Mesenchymal stem cell (in vitro differentiated cells and primary cell): Measurements from ENCODE around the gene PCNX4.

Source experiments
- DNase-seq: peaks from one replicate; pipeline ENCODE4 v3.0.0-alpha.2; 2013
- H2AFZ ChIP-seq: one replicate; pipeline ENCODE4 v1.6.1; 2013; ENCODE audit warnings: low read depth, mild to moderate bottlenecking, control low read depth, inconsistent platforms, low read length, moderate library complexity
- H2AK5ac ChIP-seq: 2 replicates; pipeline ENCODE4 v1.6.1; 2013; ENCODE audit warnings: low read length, moderate library complexity, mild to moderate bottlenecking, inconsistent platforms; ENCODE audit not compliant: severe bottlenecking
- H2BK120ac ChIP-seq: one replicate; pipeline ENCODE4 v1.6.1; 2013; ENCODE audit warnings: low read depth, mild to moderate bottlenecking, inconsistent platforms, low read length, moderate library complexity
- H2BK12ac ChIP-seq, 2 experiments: one replicate each; pipeline ENCODE4 v1.6.1; 2013; ENCODE audit warnings: inconsistent platforms in 2 of 2, low read length in 2 of 2, mild to moderate bottlenecking in 2 of 2, moderate library complexity in 2 of 2, control low read depth in 1 of 2
- H2BK15ac ChIP-seq: one replicate; pipeline ENCODE4 v1.6.1; 2013; ENCODE audit warnings: mild to moderate bottlenecking, low read depth, inconsistent platforms; ENCODE audit not compliant: poor library complexity, severe bottlenecking
- H2BK5ac ChIP-seq: 2 replicates; pipeline ENCODE4 v1.6.1; 2013; ENCODE audit warnings: low read depth, mild to moderate bottlenecking, low read length, control low read depth, inconsistent platforms; ENCODE audit not compliant: poor library complexity, severe bottlenecking
- H3K14ac ChIP-seq, 2 experiments: one replicate each; pipeline ENCODE4 v1.6.1; 2013; ENCODE audit warnings: inconsistent platforms in 2 of 2, low read length in 2 of 2, control low read depth in 1 of 2, mild to moderate bottlenecking in 1 of 2, moderate library complexity in 1 of 2
- H3K18ac ChIP-seq, 2 experiments: one replicate each; pipeline ENCODE4 v1.6.1; 2013; ENCODE audit warnings: inconsistent platforms in 2 of 2, low read length in 2 of 2, control low read depth in 1 of 2, low read depth in 1 of 2, mild to moderate bottlenecking in 1 of 2
- H3K23ac ChIP-seq, 2 experiments: one replicate each; pipeline ENCODE4 v1.6.1; 2013; ENCODE audit warnings: inconsistent platforms in 2 of 2, low read length in 2 of 2, mild to moderate bottlenecking in 2 of 2, moderate library complexity in 2 of 2, control low read depth in 1 of 2
- H3K27ac ChIP-seq: 2 replicates; pipeline ENCODE4 v1.5.1; 2013; ENCODE audit warnings: mild to moderate bottlenecking, moderate library complexity, low read length, control low read depth, inconsistent platforms; ENCODE audit not compliant: poor library complexity, severe bottlenecking
- H3K27me3 ChIP-seq, 2 experiments: 2 replicates each; pipeline versions ENCODE4 v1.6.1 to v1.7.0; 2013; ENCODE audit warnings: low read length in 2 of 2, mild to moderate bottlenecking in 2 of 2, moderate library complexity in 2 of 2, control low read depth in 1 of 2, inconsistent platforms in 1 of 2; ENCODE audit not compliant: control insufficient read depth in 1 of 2, insufficient read depth in 1 of 2
- H3K36me3 ChIP-seq, 2 experiments: 2 replicates each; pipeline versions ENCODE4 v1.6.1 to v1.7.0; 2013; ENCODE audit warnings: low read length in 2 of 2, control low read depth in 1 of 2, inconsistent platforms in 1 of 2, low read depth in 1 of 2, mild to moderate bottlenecking in 1 of 2; ENCODE audit not compliant: insufficient read depth in 2 of 2, control insufficient read depth in 1 of 2
- H3K4ac ChIP-seq, 2 experiments: one replicate each; pipeline ENCODE4 v1.6.1; 2013; ENCODE audit warnings: inconsistent platforms in 2 of 2, low read length in 2 of 2, mild to moderate bottlenecking in 2 of 2, moderate library complexity in 2 of 2, control low read depth in 1 of 2, low read depth in 1 of 2
- H3K4me1 ChIP-seq: 2 replicates; pipeline ENCODE4 v1.6.1; 2013; ENCODE audit warnings: low read depth, low read length, control low read depth; ENCODE audit not compliant: control insufficient read depth, insufficient read depth
- H3K4me2 ChIP-seq: 2 replicates; pipeline ENCODE4 v1.6.1; 2013; ENCODE audit warnings: low read length, mild to moderate bottlenecking, inconsistent platforms; ENCODE audit not compliant: poor library complexity, severe bottlenecking
- H3K4me3 ChIP-seq, 2 experiments: 2 replicates each; pipeline versions ENCODE4 v1.5.1 to v1.7.0; 2013; ENCODE audit warnings: low read length in 2 of 2, mild to moderate bottlenecking in 2 of 2, control low read depth in 1 of 2, low read depth in 1 of 2; ENCODE audit not compliant: insufficient read depth in 1 of 2
- H3K79me1 ChIP-seq: replicated peaks from 2 replicates; pipeline ENCODE4 v1.6.1; 2013; ENCODE audit warnings: mild to moderate bottlenecking, control low read depth, low read length, inconsistent platforms; ENCODE audit not compliant: poor library complexity, severe bottlenecking
- H3K9ac ChIP-seq: 2 replicates; pipeline ENCODE4 v1.7.0; 2013; ENCODE audit warnings: mild to moderate bottlenecking, low read length, moderate library complexity
- H3K9me3 ChIP-seq: 2 replicates; pipeline ENCODE4 v1.7.0; 2013; ENCODE audit warnings: mild to moderate bottlenecking, low read length; ENCODE audit not compliant: control insufficient read depth
- H4K8ac ChIP-seq: one replicate; pipeline ENCODE4 v1.6.1; 2013; ENCODE audit warnings: inconsistent platforms, mild to moderate bottlenecking, low read length, moderate library complexity
- H4K91ac ChIP-seq: one replicate; pipeline ENCODE4 v1.6.1; 2013; ENCODE audit warnings: mild to moderate bottlenecking, low read length, inconsistent platforms
- WGBS: methylation state at CpG from one replicate; pipeline ENCODE4 v1.1.7; 2013; ENCODE audit warnings: mixed read lengths; 5-methylcytosine and 5-hydroxymethylcytosine counted together

PCNX4 gene

DNA sequence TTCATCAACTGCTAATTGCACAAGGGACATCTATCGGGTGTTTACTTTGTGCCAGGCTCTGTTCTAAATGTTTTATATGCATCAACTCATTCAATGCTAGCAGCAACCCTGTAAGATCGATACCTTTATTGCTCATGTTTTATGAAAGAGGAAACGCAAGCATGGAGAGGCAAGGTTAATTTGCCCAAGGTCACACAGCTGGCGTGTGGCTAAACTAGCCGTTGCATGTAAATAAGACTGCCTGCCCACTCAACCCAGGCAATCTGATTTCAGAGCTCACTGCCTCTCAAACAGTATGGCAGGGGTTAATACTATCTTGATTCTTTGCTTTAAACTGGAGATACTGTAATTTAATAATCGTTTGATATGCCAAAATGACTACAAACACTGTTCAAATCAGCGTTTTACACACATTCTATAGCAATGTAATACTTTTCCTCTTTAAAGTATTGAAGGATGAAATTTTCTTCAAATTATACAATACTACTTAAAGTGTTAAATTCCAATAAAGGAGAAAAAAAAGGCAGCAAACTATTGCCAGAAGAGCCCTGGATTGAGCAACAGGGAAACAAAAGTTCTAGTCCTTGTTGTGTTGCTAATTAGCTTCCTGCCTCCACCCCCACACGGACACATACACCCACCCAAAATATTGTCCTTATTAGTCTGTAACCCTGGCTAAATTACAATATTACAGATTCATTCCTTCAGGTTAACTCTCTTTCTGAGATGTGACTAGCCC lies 112.5 kb downstream of the PCNX4 start:
- H4K91ac ChIP-seq, result no peak overlapping the region
- H2AFZ ChIP-seq, result no peak overlapping the region
- H3K36me3 ChIP-seq, result no peaks in the 10 kb centered on the region
- H2BK12ac ChIP-seq, result no peak overlapping the region
- no peak overlapping the region for H2BK120ac ChIP-seq
- H2BK5ac ChIP-seq, result no peak overlapping the region
- peaks cover 10% of the 10 kb centered on the region for H3K9me3 ChIP-seq
- no peak overlapping the region for H3K4me2 ChIP-seq
- H3K23ac ChIP-seq, result no peak overlapping the region
- H4K8ac ChIP-seq, result no peak overlapping the region
- no peaks in the 10 kb centered on the region for H3K4me1 ChIP-seq
- no peak overlapping the region for H3K4ac ChIP-seq
- WGBS, result 88% methylated on average over 6 of the region's 8 CpGs
- no peak overlapping the region for H3K4me3 ChIP-seq
- no peak overlapping the region for H3K9ac ChIP-seq
- H3K27me3 ChIP-seq, result peaks cover 8 to 20% of the 10 kb centered on the region in 2 experiments
- H2BK15ac ChIP-seq, result no peak overlapping the region
- no peak overlapping the region for H3K27ac ChIP-seq
- H3K79me1 ChIP-seq, result no peaks in the 10 kb centered on the region
- H3K18ac ChIP-seq, result no peak overlapping the region
- DNase-seq, result no peak
- no peak overlapping the region for H3K14ac ChIP-seq
- H2AK5ac ChIP-seq, result no peak overlapping the region

DNA sequence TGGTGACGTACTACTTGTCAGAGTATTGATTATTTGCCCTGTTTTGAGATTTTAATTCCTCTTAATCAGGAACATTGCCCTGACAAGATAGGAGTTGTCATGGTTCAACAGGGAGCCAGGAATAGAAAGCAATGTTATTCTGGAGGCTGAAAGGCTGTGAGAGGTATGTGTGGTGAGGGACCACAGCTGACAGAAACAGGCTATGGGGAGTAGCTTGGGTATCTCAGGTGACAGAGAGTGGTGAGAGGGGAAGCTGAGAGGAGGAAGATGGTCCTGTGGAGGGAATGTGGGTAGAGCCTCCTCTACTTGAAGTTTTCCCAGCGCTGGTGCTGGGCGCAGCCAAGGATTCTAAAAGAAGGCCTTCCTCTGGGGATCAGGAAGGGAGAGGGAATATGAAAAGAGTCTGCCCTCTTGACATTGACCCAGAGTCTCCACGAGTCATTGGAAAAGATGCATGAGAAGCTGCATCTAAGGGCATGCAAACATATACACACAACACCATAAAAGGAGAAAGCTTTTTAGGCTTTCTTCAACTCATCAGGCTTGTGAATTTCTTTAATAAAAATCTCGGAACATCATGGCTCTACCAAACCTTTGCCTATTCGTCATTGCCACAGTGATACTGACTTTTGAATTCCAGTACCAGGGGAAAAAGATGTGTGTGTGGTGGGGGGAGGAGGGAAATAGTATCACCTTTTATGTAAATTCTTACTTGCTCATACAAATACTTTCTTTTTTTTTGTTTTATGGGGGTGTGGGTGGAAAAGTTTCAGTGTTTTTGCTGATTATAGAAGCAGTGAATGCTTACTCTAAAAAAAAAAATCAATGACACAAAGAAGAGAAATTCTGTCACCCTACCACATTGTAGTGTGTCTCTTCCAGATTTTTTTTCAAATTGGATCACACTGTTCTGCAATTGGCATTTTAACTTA lies 113.4 kb downstream of the PCNX4 start:
- no peak overlapping the region for H3K4me2 ChIP-seq
- no peaks in the 10 kb centered on the region for H3K79me1 ChIP-seq
- H3K9ac ChIP-seq, result no peak overlapping the region
- no peak overlapping the region for H3K14ac ChIP-seq
- H2BK5ac ChIP-seq, result no peak overlapping the region
- no peak overlapping the region for H3K23ac ChIP-seq
- no peak overlapping the region for H2AK5ac ChIP-seq
- no peaks in the 10 kb centered on the region for H3K4me1 ChIP-seq
- H3K18ac ChIP-seq, result no peak overlapping the region
- no peak overlapping the region for H3K27ac ChIP-seq
- WGBS, result 51% methylated on average over 5 of the region's 6 CpGs
- no peak overlapping the region for H2AFZ ChIP-seq
- H4K8ac ChIP-seq, result no peak overlapping the region
- peaks cover 8 to 21% of the 10 kb centered on the region in 2 experiments for H3K27me3 ChIP-seq
- H3K4me3 ChIP-seq, result no peak overlapping the region
- no peak for DNase-seq
- no peak overlapping the region for H4K91ac ChIP-seq
- no peak overlapping the region for H2BK15ac ChIP-seq
- H3K4ac ChIP-seq, result no peak overlapping the region
- H2BK12ac ChIP-seq, result no peak overlapping the region
- H3K36me3 ChIP-seq, result no peaks in the 10 kb centered on the region
- H3K9me3 ChIP-seq, result peaks cover 5% of the 10 kb centered on the region
- no peak overlapping the region for H2BK120ac ChIP-seq

DNA sequence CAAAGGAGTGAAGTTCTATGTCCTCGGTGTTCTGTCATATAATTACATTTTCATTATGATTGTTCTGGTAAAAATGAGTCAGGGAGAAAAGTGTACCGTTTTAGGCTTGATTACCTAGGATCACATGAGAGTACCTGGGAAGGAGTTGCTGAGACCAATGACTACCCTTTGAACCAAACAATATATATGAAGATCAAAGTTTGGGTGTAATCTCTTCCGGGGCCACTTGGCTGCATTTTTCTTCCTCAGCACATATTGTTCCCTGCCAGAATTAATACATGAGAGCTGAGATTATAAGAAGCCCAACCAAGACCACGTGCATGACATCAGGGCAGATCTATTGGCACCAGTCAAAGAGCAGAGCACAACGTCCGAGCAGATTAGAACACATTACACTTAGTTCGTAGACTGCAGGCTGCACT lies 114.5 kb downstream of the PCNX4 start:
- H2AK5ac ChIP-seq, result no peak overlapping the region
- H4K91ac ChIP-seq, result no peak overlapping the region
- no peaks in the 10 kb centered on the region for H3K36me3 ChIP-seq
- H3K27me3 ChIP-seq, result peaks cover 8 to 25% of the 10 kb centered on the region in 2 experiments
- H2BK5ac ChIP-seq, result no peak overlapping the region
- DNase-seq, result no peak
- no peak overlapping the region for H2BK15ac ChIP-seq
- H3K18ac ChIP-seq, result no peak overlapping the region
- no peaks in the 10 kb centered on the region for H3K79me1 ChIP-seq
- no peak overlapping the region for H3K23ac ChIP-seq
- H3K4me1 ChIP-seq, result no peaks in the 10 kb centered on the region
- no peak overlapping the region for H3K4me2 ChIP-seq
- H4K8ac ChIP-seq, result no peak overlapping the region
- H3K14ac ChIP-seq, result no peak overlapping the region
- H3K27ac ChIP-seq, result no peak overlapping the region
- H3K9me3 ChIP-seq, result peaks cover 5% of the 10 kb centered on the region
- H2AFZ ChIP-seq, result no peak overlapping the region
- 84% methylated on average over 6 of the region's 7 CpGs for WGBS
- H3K4me3 ChIP-seq, result no peak overlapping the region
- no peak overlapping the region for H2BK120ac ChIP-seq
- H3K9ac ChIP-seq, result no peak overlapping the region
- H3K4ac ChIP-seq, result no peak overlapping the region
- H2BK12ac ChIP-seq, result no peak overlapping the region

DNA sequence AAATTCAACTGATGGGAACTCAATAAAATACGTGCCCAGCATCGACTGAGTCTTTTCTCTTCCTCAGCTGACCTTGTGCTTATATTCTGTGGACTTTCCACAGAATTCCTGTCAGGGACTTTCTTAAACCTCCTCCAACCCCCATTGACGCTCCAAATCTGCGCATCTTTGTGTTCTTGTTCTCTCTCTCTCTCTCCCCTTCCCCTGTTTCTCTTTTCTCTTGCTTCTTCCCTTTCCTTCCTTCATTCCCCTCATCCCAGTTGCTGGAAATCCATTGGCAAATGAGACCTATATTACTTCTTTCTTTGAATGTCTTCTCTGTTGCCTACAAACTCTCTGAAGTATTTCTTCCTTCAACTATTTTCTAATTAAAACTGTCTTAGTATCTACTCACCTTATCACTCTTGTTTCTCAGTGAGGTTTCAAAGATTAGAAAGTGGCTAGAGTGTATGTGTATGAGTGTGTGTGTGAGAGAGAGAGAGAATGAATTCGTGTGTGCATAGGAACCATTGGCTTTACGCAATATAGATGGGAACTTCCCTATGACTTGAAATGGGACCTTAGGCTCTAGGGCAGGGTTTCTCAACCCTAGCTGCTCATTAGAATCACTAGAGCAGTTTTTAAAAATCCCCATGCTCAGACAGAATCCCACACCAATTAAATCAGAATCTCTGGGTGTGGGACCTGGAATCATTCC lies 115.3 kb downstream of the PCNX4 start:
- Histone ChIP-seq H3K9me3 (peaks cover 5% of the 10 kb centered on the region), H3K4me2 (no peak overlapping the region), H3K4ac (no peak overlapping the region), H3K4me3 (no peak overlapping the region), H3K36me3 (no peaks in the 10 kb centered on the region), H2BK12ac (no peak overlapping the region), H3K27ac (no peak overlapping the region), H2AFZ (no peak overlapping the region), H4K91ac (no peak overlapping the region), H3K27me3 (peaks cover 8 to 25% of the 10 kb centered on the region in 2 experiments), H2BK15ac (no peak overlapping the region), H3K18ac (no peak overlapping the region), H2BK120ac (no peak overlapping the region), H2AK5ac (no peak overlapping the region), H4K8ac (no peak overlapping the region), H3K14ac (no peak overlapping the region), H3K23ac (no peak overlapping the region), H3K4me1 (no peaks in the 10 kb centered on the region), H3K9ac (no peak overlapping the region), H2BK5ac (no peak overlapping the region), H3K79me1 (no peaks in the 10 kb centered on the region)
- WGBS, result 85% methylated on average over 6 of the region's 6 CpGs
- no peak for DNase-seq
